Activated CD4-positive, alpha-beta T cell treated with anti-CD3 and anti-CD28 coated beads, Interleukin-2, amount 10 ng/mL, durations not matched to agents 7 days and 5 days (primary cell): ENCODE results near the gene MPEG1. TPM values are rescaled to one million over a fixed set of nuclear protein-coding genes. Genes with fewer than 3 reads are reported as not detected.

Experiments used
- CTCF ChIA-PET: fragments of 350-600 bp; sonication (Branson Sonifier 250); formaldehyde crosslinking; loops from one replicate; lab custom pipeline; 2021; ENCODE audit warnings: antibody characterized with exemption; lab: Charles Lee
- POLR2A ChIA-PET: fragments of 350-600 bp; sonication (Branson Sonifier 250); formaldehyde crosslinking; loops from one replicate; lab custom pipeline; 2021; ENCODE audit warnings: antibody characterized with exemption; lab: Charles Lee
- DNase-seq: peaks from one replicate; pipeline ENCODE4 v3.0.0-alpha.2; 2020
- H3K27ac Mint-ChIP-seq: one replicate; pipeline ENCODE4 v1.8.0; 2021; ENCODE audit warnings: mild to moderate bottlenecking, moderate library complexity, mixed read lengths
- H3K27me3 Mint-ChIP-seq: one replicate; pipeline ENCODE4 v1.8.0; 2021; ENCODE audit warnings: mixed read lengths
- H3K36me3 Mint-ChIP-seq: one replicate; pipeline ENCODE4 v1.8.0; 2021; ENCODE audit warnings: low read depth, mixed read lengths
- H3K4me1 Mint-ChIP-seq: one replicate; pipeline ENCODE4 v1.8.0; 2021; ENCODE audit warnings: mixed read lengths
- H3K4me3 Mint-ChIP-seq: one replicate; pipeline ENCODE4 v1.8.0; 2021; ENCODE audit warnings: mild to moderate bottlenecking, moderate library complexity, mixed read lengths
- H3K9me3 Mint-ChIP-seq: one replicate; pipeline ENCODE4 v1.8.0; 2021; ENCODE audit warnings: mixed read lengths
- total RNA-seq, 2 experiments: library from RNA; stranded (reverse); gene quantifications; one replicate each; pipeline ENCODE4 v1.2.3, GENCODE V29; 2021

Gene MPEG1
- total RNA-seq, 2 experiments from 2014 or later, result not detected

DNA sequence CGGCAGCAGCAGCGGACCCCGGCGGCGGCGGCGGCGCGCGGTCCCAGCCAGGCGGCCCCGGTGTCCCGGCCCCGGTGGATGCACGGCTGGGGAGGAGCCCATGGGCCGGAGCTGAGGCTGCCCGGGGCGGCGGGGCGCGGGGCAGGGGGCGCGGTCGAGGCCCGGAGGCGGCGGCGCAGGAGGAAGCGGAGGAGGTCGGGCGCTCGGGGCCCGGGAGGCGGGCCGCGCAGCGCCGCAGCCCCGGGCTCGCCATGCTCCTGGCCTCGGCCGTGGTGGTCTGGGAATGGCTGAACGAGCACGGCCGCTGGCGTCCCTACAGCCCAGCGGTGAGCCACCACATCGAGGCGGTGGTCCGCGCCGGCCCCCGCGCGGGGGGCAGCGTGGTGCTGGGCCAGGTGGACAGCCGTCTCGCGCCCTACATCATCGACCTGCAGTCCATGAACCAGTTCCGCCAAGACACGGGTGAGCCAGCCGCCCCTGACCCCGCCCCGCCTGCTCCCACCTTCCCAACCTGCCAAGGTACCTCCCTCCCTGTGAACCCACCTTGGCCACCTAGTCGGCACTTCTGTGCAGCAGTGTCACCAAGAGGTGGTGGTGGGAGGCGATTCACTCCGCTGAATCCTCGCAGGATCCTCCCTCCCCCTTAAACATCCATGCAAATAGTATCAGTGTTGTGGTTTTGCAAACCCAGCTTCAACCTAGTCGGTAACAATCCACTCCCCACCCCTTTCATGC is 40.2 kb downstream of the MPEG1 start:
- Mint-ChIP-seq H3K36me3 (no peaks in the 10 kb centered on the region), H3K4me1 (peaks cover 7% of the 10 kb centered on the region), H3K27me3 (peaks cover 26% of the 10 kb centered on the region), H3K9me3 (no peaks in the 10 kb centered on the region), H3K4me3 (peak overlapping the region; percentile 78), H3K27ac (peak overlapping the region; percentile 31)
- CTCF ChIA-PET, result interaction anchor here (0.6 to 4.1 kb wide), 22 partner anchors 8 to 1485 kb away, joined by 3 to 41 read pairs (median 4); partner anchors contain the start of gene MPEG1
- POLR2A ChIA-PET, result interaction anchor here (0.6 to 0.8 kb wide), 2 partner anchors 14 to 16 kb away, joined by 3 to 4 read pairs; no protein-coding TSS in a partner anchor
- peak; percentile 21 for DNase-seq

DNA sequence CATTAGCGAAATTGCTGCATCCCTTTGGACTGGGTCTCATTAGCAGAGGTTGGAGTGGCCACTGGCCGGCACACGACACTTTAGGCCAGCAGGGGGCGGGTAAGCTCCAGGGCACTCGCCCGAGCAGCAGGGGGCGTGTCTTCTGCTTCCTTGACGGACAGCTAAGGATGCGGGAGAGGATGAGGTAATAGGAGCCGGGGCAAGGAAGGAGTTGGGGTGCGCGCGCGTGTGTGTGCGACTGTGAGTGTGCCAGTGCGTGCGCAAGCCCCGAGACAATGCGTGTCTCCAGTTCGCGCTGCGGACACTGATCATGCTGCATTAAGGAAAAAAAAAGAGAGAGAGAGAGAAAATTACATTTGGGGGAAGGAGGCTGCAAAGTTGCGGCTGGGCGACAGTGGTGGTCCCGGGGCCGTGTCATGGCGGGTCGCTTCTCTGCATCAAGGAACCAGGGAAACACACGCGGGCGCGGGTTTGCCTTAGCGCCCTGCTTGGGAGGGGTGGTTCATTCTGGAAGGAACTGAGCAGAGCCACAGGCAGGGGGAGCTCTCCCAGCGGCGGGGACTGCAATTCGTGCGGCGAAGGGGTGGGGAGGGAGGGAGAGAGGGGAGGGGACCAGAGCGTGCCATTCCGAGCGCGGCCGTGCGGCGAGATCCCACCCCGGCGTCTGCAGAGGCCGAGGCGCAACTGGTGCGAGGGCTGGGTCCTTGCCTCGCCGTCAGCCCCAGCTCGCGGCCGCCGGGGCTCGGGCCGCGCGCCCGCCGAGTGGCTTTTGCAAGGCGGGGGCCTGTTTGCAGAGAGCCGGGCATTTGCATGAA is 41.0 kb downstream of the MPEG1 start, which contains the start of gene DTX4:
Gene DTX4, plus strand, starts transcription at position 625 of the 815 bp plus-strand sequence. CDS start 464 bp downstream, outside the sequence.
- POLR2A ChIA-PET, result interaction anchor here (0.8 kb wide), 1 partner anchor 16 kb away, joined by 3 read pairs; no protein-coding TSS in a partner anchor
- peaks cover 7% of the 10 kb centered on the region for H3K4me1 Mint-ChIP-seq
- CTCF ChIA-PET, result interaction anchor here (0.6 to 4.1 kb wide), 38 partner anchors 9 to 1484 kb away, joined by 3 to 41 read pairs (median 4); partner anchors contain the start of genes MPEG1 and OR5A2

DNA sequence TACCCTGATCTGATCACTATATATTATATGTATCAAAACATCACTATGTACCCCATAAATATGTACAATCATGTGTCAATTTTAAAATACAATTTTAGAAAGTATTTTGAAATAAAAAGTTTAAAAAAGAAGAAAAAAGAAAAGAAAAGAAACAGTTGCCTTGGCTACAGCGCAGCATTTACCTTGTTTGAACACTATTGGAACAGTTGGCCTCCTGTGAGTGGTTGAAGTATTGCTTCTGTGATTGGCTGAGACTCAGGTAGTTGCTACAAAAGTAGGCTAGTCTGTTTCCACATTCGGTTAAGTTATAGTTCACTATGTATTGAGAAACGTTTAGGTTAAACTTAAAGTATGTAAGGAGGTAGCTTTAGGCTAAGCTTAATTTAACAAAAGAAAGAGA is 48.7 kb downstream of the MPEG1 start:
- Mint-ChIP-seq H3K4me1 (no peaks in the 10 kb centered on the region), H3K9me3 (no peaks in the 10 kb centered on the region), H3K4me3 (no peak overlapping the region), H3K27ac (no peak overlapping the region), H3K27me3 (peaks cover 25% of the 10 kb centered on the region), H3K36me3 (no peaks in the 10 kb centered on the region)
- ChIA-PET CTCF (interaction anchor here (0.6 kb wide), 1 partner anchor 19 kb away, joined by 3 read pairs; no protein-coding TSS in a partner anchor), POLR2A (no interaction called here)
- no peak for DNase-seq

More for the DNA sequence above, 41.0 kb downstream of the MPEG1 start, which contains the start of gene DTX4:
- peak; percentile 92 for DNase-seq
- Mint-ChIP-seq H3K27me3 (peaks cover 32% of the 10 kb centered on the region), H3K9me3 (no peaks in the 10 kb centered on the region), H3K27ac (peak within 1 kb of the TSS; percentile 31), H3K4me3 (peak within 1 kb of the TSS; percentile 78), H3K36me3 (no peaks in the 10 kb centered on the region)

Other genes with a start within 250 kb of the MPEG1 start
- not detected for gene GLYATL1B, start 126.6 kb downstream of the MPEG1 start, total RNA-seq
- gene FAM111B, start 105.7 kb downstream of the MPEG1 start, total RNA-seq, result 100 to 1,000 TPM in 1 of 2 experiments, 10 to 100 TPM in 1; 95.8 to 106 TPM
- 100 to 1,000 TPM; 208 to 258 TPM for gene FAM111A, start 70.1 kb downstream of the MPEG1 start, total RNA-seq
- under 1 TPM; 0.62 to 0.69 TPM for gene DTX4, start 40.8 kb downstream of the MPEG1 start, total RNA-seq
- gene OR5AN1, start 146.0 kb upstream of the MPEG1 start, total RNA-seq, result not detected
- not detected for gene OR5A2, start 213.5 kb upstream of the MPEG1 start, total RNA-seq
- not detected for gene OR5A1, start 223.5 kb upstream of the MPEG1 start, total RNA-seq
- not detected for gene OR4D6, start 244.0 kb upstream of the MPEG1 start, total RNA-seq